Trophoblast cell (in vitro differentiated cells and primary cell): ENCODE data around the gene NCOA7.

Experiments
- DNase-seq, 2 donors: peaks; one replicate each; pipeline ENCODE4 v3.0.0-alpha.2; 2016
- H2AFZ ChIP-seq: 2 replicates; pipeline ENCODE4 v1.6.1; 2013; ENCODE audit warnings: low read length, moderate library complexity, mild to moderate bottlenecking; ENCODE audit not compliant: insufficient read depth, poor library complexity
- H2AK5ac ChIP-seq: 2 replicates; pipeline ENCODE4 v1.6.1; 2013; ENCODE audit warnings: mild to moderate bottlenecking, low read length
- H2BK120ac ChIP-seq: 2 replicates; pipeline ENCODE4 v1.6.1; 2013; ENCODE audit warnings: low read length, mild to moderate bottlenecking, moderate library complexity; ENCODE audit not compliant: insufficient read depth, poor library complexity
- H2BK12ac ChIP-seq: 2 replicates; pipeline ENCODE4 v1.6.1; 2013; ENCODE audit warnings: mild to moderate bottlenecking, low read length, moderate library complexity
- H2BK5ac ChIP-seq: 2 replicates; pipeline ENCODE4 v1.6.1; 2013; ENCODE audit warnings: low read length, low read depth, moderate library complexity, mild to moderate bottlenecking; ENCODE audit not compliant: poor library complexity
- H3K14ac ChIP-seq: 2 replicates; pipeline ENCODE4 v1.6.1; 2013; ENCODE audit warnings: mild to moderate bottlenecking, low read length
- H3K18ac ChIP-seq: 2 replicates; pipeline ENCODE4 v1.6.1; 2013; ENCODE audit warnings: mild to moderate bottlenecking, low read length
- H3K23ac ChIP-seq: 2 replicates; pipeline ENCODE4 v1.6.1; 2013; ENCODE audit warnings: low read length
- H3K27ac ChIP-seq: 2 replicates; pipeline ENCODE4 v1.5.1; 2013; ENCODE audit warnings: low read depth, mild to moderate bottlenecking, inconsistent platforms, low read length, moderate library complexity
- H3K27me3 ChIP-seq: 2 replicates; pipeline ENCODE4 v1.6.1; 2013; ENCODE audit warnings: inconsistent platforms, mild to moderate bottlenecking, low read length, moderate library complexity; ENCODE audit not compliant: insufficient read depth
- H3K36me3 ChIP-seq, 2 experiments: 1 replicate in 1 of 2; 2 replicates in 1 of 2; pipeline ENCODE4 v1.6.1; 2013; ENCODE audit warnings: low read length in 2 of 2, mild to moderate bottlenecking in 2 of 2, moderate library complexity in 1 of 2; ENCODE audit not compliant: insufficient read depth in 2 of 2, control insufficient read depth in 1 of 2
- H3K4ac ChIP-seq: 2 replicates; pipeline ENCODE4 v1.6.1; 2013; ENCODE audit warnings: low read depth, mild to moderate bottlenecking, low read length, moderate library complexity
- H3K4me1 ChIP-seq, 2 experiments: 1 replicate in 1 of 2; 2 replicates in 1 of 2; pipeline ENCODE4 v1.6.1; 2013; ENCODE audit warnings: low read length in 2 of 2, mild to moderate bottlenecking in 2 of 2, moderate library complexity in 1 of 2; ENCODE audit not compliant: insufficient read depth in 2 of 2, control insufficient read depth in 1 of 2
- H3K4me2 ChIP-seq: 2 replicates; pipeline ENCODE4 v1.6.1; 2013; ENCODE audit warnings: inconsistent platforms, mild to moderate bottlenecking, low read length, moderate library complexity
- H3K4me3 ChIP-seq: 2 replicates; pipeline ENCODE4 v1.5.1; 2013; ENCODE audit warnings: mild to moderate bottlenecking, low read depth, low read length, inconsistent platforms
- H3K79me1 ChIP-seq: one replicate; pipeline ENCODE4 v1.6.1; 2013; ENCODE audit warnings: low read length
- H3K79me2 ChIP-seq: 2 replicates; pipeline ENCODE4 v1.6.1; 2013; ENCODE audit warnings: low read length, mild to moderate bottlenecking; ENCODE audit not compliant: control insufficient read depth, insufficient read depth, poor library complexity
- H3K9ac ChIP-seq: 2 replicates; pipeline ENCODE4 v1.6.1; 2013; ENCODE audit warnings: mild to moderate bottlenecking, low read length
- H3K9me3 ChIP-seq: 2 replicates; pipeline ENCODE4 v1.6.1; 2013; ENCODE audit warnings: low read depth, mild to moderate bottlenecking, control low read depth, inconsistent platforms, low read length; ENCODE audit not compliant: insufficient read depth
- H4K12ac ChIP-seq: 2 replicates; pipeline ENCODE4 v1.6.1; 2013; ENCODE audit warnings: low read depth, mild to moderate bottlenecking, low read length, moderate library complexity
- H4K8ac ChIP-seq: 2 replicates; pipeline ENCODE4 v1.6.1; 2013; ENCODE audit warnings: low read depth, mild to moderate bottlenecking, low read length, moderate library complexity
- H4K91ac ChIP-seq: one replicate; pipeline ENCODE4 v1.6.1; 2013; ENCODE audit warnings: low read depth, mild to moderate bottlenecking, low read length, moderate library complexity
- WGBS: extraction: QIAGEN DNeasy Blood & Tissue Kit; methylation state at CpG from one replicate; pipeline ENCODE4 v1.1.7; 2013; ENCODE audit warnings: missing lambda C conversion rate; ENCODE audit not compliant: insufficient read length, insufficient coverage; ENCODE audit errors: extremely low coverage; 5-methylcytosine and 5-hydroxymethylcytosine counted together

Gene NCOA7

DNA sequence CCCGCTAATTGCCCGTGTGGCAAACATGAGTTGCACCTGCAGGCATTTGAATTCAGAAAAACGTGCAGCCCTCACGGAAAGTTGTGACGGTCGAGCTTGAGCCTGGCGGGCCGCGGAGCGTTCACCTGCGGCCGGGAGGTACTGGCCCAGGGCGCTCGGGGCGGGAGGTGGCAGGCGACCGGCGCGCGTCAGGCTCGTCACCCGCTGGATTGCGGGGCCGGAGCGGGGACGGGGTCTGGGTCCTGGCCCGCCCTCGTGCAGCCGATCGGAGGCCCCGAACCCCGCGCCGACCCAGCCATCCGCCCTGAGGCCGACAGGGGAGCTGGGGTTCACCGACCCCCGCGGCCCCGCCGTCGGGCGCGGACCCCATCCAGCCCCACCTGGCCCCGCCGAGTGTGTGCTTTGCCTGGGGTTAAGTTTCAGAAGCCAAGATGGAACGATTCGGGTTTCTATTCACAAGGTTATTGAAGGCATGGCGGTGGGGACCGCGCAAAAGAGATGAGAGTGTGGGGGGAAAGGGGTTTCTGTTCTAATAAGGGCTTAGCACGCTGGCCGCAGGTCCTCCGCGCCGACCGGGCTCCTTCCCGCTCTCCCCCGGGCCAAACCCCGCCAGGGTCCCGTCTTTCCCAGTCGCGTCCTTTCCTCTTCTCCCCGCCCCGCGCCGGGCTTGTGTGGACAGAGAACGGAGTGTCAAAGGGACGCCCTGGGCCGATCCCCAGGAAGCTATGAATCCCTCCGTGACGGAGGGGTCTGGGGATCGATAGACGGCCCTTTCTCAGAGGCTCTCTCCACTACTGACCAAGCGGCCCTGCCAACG is 43.0 kb upstream of the NCOA7 start:
- H2AFZ ChIP-seq = peak overlapping the region; percentile 88
- peak; percentile 90 to 95 for DNase-seq
- H3K36me3 ChIP-seq = no peaks in the 10 kb centered on the region
- H2AK5ac ChIP-seq = peak overlapping the region; percentile 59
- peak overlapping the region; percentile 66 for H3K14ac ChIP-seq
- peaks cover 17% of the 10 kb centered on the region for H3K79me1 ChIP-seq
- H4K12ac ChIP-seq = no peak overlapping the region
- WGBS = no CpG with 5 or more reads among the region's 76 CpGs
- H3K4me2 ChIP-seq = peak overlapping the region; percentile 88
- peak overlapping the region; percentile 74 for H2BK12ac ChIP-seq
- H3K4me1 ChIP-seq = peaks cover 0 to 3% of the 10 kb centered on the region in 2 experiments
- H4K91ac ChIP-seq = peak overlapping the region; percentile 92
- no peaks in the 10 kb centered on the region for H3K9me3 ChIP-seq
- no peaks in the 10 kb centered on the region for H3K27me3 ChIP-seq
- peak overlapping the region; percentile 60 for H3K9ac ChIP-seq
- H3K23ac ChIP-seq = no peak overlapping the region
- peak overlapping the region; percentile 25 for H3K4ac ChIP-seq
- H3K18ac ChIP-seq = peak overlapping the region; percentile 72
- H2BK120ac ChIP-seq = peak overlapping the region; percentile 34
- peak overlapping the region; percentile 51 for H4K8ac ChIP-seq
- peaks cover 10% of the 10 kb centered on the region for H3K79me2 ChIP-seq
- H3K4me3 ChIP-seq = peak overlapping the region; percentile 60
- H3K27ac ChIP-seq = peak overlapping the region; percentile 53
- H2BK5ac ChIP-seq = peak overlapping the region; percentile 8

GRCh38 chr6:125748406-125749172 is 42.2 kb upstream of the NCOA7 start:
- peak in 1 of 2 donors; percentile 35 for DNase-seq
- no CpG with 5 or more reads among the region's 42 CpGs for WGBS
- H3K27me3 ChIP-seq = no peaks in the 10 kb centered on the region

GRCh38 chr6:125749173-125749864 is 41.4 kb upstream of the NCOA7 start, which contains the start of gene HEY2:
Gene HEY2, plus strand, starts transcription at chr6:125749632. Its CDS starts 145 bp downstream, at chr6:125749777.
- DNase-seq = peak; percentile 91 to 94
- peaks cover 17% of the 10 kb centered on the region for H3K79me1 ChIP-seq
- H3K9ac ChIP-seq = peak within 1 kb of the TSS; percentile 82
- peak within 1 kb of the TSS; percentile 85 for H3K4me3 ChIP-seq
- peak within 1 kb of the TSS; percentile 41 for H3K14ac ChIP-seq
- H3K9me3 ChIP-seq = no peaks in the 10 kb centered on the region
- peak within 1 kb of the TSS; percentile 88 for H3K4me2 ChIP-seq
- WGBS = no CpG with 5 or more reads among the region's 95 CpGs
- peak within 1 kb of the TSS; percentile 74 for H2AFZ ChIP-seq
- no peaks in the 10 kb centered on the region for H3K36me3 ChIP-seq
- H2BK120ac ChIP-seq = peak within 1 kb of the TSS; percentile 75
- H3K79me2 ChIP-seq = peaks cover 10% of the 10 kb centered on the region
- peaks cover 0 to 3% of the 10 kb centered on the region in 2 experiments for H3K4me1 ChIP-seq
- H2AK5ac ChIP-seq = no peak within 1 kb of the TSS
- H3K27me3 ChIP-seq = no peaks in the 10 kb centered on the region
- H2BK12ac ChIP-seq = no peak within 1 kb of the TSS
- peak within 1 kb of the TSS; percentile 67 for H4K8ac ChIP-seq
- no peak within 1 kb of the TSS for H3K23ac ChIP-seq
- peak within 1 kb of the TSS; percentile 57 for H3K27ac ChIP-seq
- H3K4ac ChIP-seq = no peak within 1 kb of the TSS
- no peak within 1 kb of the TSS for H4K12ac ChIP-seq
- H3K18ac ChIP-seq = peak within 1 kb of the TSS; percentile 70
- H2BK5ac ChIP-seq = peak within 1 kb of the TSS; percentile 26
- H4K91ac ChIP-seq = peak within 1 kb of the TSS; percentile 92

More at GRCh38 chr6:125748406-125749172, 42.2 kb upstream of the NCOA7 start:
- H3K4me2 ChIP-seq = peak overlapping the region; percentile 88
- peak overlapping the region; percentile 25 for H3K4ac ChIP-seq
- H2AFZ ChIP-seq = peak overlapping the region; percentile 74
- H3K14ac ChIP-seq = peak overlapping the region; percentile 55
- peak overlapping the region; percentile 75 for H2BK120ac ChIP-seq
- peaks cover 0 to 3% of the 10 kb centered on the region in 2 experiments for H3K4me1 ChIP-seq
- no peak overlapping the region for H2AK5ac ChIP-seq
- H3K9ac ChIP-seq = peak overlapping the region; percentile 81
- peak overlapping the region; percentile 51 for H4K8ac ChIP-seq
- no peaks in the 10 kb centered on the region for H3K9me3 ChIP-seq
- no peaks in the 10 kb centered on the region for H3K36me3 ChIP-seq
- H3K18ac ChIP-seq = peak overlapping the region; percentile 72
- H4K12ac ChIP-seq = no peak overlapping the region
- H2BK12ac ChIP-seq = peak overlapping the region; percentile 63
- H3K23ac ChIP-seq = no peak overlapping the region
- H2BK5ac ChIP-seq = peak overlapping the region; percentile 26
- peaks cover 10% of the 10 kb centered on the region for H3K79me2 ChIP-seq
- peak overlapping the region; percentile 85 for H3K4me3 ChIP-seq
- peak overlapping the region; percentile 92 for H4K91ac ChIP-seq
- H3K79me1 ChIP-seq = peaks cover 17% of the 10 kb centered on the region
- peak overlapping the region; percentile 53 for H3K27ac ChIP-seq
